IPS-18a (cell line): Measurements from ENCODE around the gene SMIM12.
"Not testable (repeated sequence)": the region's sequence is repeated elsewhere in the genome, so short reads cannot be mapped to it uniquely, and the experiment has no call there.

Source experiments
- H3K27ac ChIP-seq: one replicate; pipeline ENCODE4 v1.5.1; 2013; ENCODE audit warnings: low read length
- H3K27me3 ChIP-seq: one replicate; pipeline ENCODE4 v1.6.1; 2013; ENCODE audit warnings: mild to moderate bottlenecking, low read length; ENCODE audit not compliant: control insufficient read depth, insufficient read depth
- H3K36me3 ChIP-seq: one replicate; pipeline ENCODE4 v1.6.1; 2013; ENCODE audit warnings: low read depth, low read length; ENCODE audit not compliant: control insufficient read depth
- H3K4me1 ChIP-seq: one replicate; pipeline ENCODE4 v1.6.1; 2013; ENCODE audit warnings: low read depth, low read length; ENCODE audit not compliant: control insufficient read depth
- H3K4me3 ChIP-seq: one replicate; pipeline ENCODE4 v1.5.1; 2013; ENCODE audit warnings: low read length
- H3K9ac ChIP-seq: one replicate; pipeline ENCODE4 v1.6.1; 2013; ENCODE audit warnings: mild to moderate bottlenecking, low read length, moderate library complexity
- H3K9me3 ChIP-seq: one replicate; pipeline ENCODE4 v1.6.1; 2013; ENCODE audit warnings: low read depth, low read length; ENCODE audit not compliant: control insufficient read depth

SMIM12 gene

GRCh38 chr1:34816778-34817177, 42.8 kb downstream of the SMIM12 start:
- Histone ChIP-seq H3K27me3 (no peaks in the 10 kb centered on the region), H3K36me3 (no peaks in the 10 kb centered on the region), H3K4me1 (no peaks in the 10 kb centered on the region), H3K4me3 (no peak overlapping the region), H3K9ac (no peak overlapping the region), H3K9me3 (no peaks in the 10 kb centered on the region), H3K27ac (no peak overlapping the region)

- Histone ChIP-seq H3K27me3 (no peaks in the 10 kb centered on the region), H3K9me3 (no peaks in the 10 kb centered on the region), H3K4me3 (no peak overlapping the region), H3K27ac (no peak overlapping the region), H3K4me1 (no peaks in the 10 kb centered on the region), H3K36me3 (no peaks in the 10 kb centered on the region), H3K9ac (no peak overlapping the region)
Observed at GRCh38 chr1:34816332-34816731, 43.2 kb downstream of the SMIM12 start.

DNA sequence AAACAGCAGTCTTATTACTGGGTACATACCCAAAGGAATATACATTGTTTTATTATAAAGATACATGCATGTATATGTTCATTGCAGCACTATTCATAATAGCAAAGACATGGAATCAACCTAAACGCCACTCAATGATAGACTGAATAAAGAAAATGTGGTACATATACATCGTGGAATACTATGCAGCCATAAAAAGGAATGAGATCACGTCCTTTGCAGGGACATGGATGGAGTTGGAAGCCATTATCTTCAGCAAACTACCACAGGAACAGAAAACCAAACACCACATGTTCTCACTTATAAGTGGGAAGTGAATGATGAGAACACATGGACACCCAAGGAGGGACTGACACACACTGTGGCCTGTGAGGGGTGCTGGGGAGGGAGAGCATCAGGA, 48.8 kb downstream of the SMIM12 start:
- H3K4me3 ChIP-seq, H3K36me3 ChIP-seq, H3K9ac ChIP-seq, H3K27ac ChIP-seq, H3K4me1 ChIP-seq, H3K27me3 ChIP-seq, H3K9me3 ChIP-seq: not testable (repeated sequence)

DNA sequence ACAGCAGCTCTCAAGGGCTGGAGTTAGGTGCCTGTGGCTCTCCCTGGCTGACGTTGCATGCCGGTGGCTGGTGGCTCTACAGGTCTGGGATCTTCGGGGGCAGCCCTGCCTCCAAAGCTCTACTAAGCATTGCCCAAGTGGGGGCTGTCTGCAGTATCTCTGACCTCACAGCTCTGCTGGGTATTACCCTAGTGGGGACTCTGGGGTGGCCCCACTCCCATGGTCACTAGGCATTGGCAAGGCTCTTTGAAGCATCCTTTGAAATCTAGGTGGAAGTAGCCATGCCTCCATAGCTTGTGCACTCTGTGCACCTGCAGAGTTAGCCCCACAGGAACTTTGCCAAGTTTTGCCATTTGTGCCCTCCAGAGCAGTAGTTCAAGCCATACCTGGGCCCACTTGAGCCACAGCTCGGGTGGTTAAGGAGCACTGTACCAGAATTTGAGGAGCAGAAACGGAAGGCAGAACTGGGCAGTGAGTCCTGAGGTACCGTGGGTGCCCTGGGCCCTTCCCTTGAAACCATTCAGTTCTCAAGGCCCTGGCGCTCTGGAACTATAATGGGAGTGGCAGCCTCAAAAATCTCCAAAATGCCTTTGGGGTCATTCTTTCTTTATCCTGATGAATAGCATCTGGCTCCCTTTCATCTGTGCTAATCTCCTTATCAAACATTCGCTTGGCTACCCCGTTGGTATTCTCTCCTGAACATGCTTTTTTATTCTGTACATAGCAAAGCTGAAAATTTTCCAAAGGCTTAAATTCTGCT, 51.3 kb downstream of the SMIM12 start:
- no peak overlapping the region for H3K27ac ChIP-seq
- no peaks in the 10 kb centered on the region for H3K4me1 ChIP-seq
- H3K4me3 ChIP-seq: no peak overlapping the region
- H3K27me3 ChIP-seq: no peaks in the 10 kb centered on the region
- H3K9ac ChIP-seq: no peak overlapping the region
- H3K36me3 ChIP-seq: no peaks in the 10 kb centered on the region
- H3K9me3 ChIP-seq: no peaks in the 10 kb centered on the region

DNA sequence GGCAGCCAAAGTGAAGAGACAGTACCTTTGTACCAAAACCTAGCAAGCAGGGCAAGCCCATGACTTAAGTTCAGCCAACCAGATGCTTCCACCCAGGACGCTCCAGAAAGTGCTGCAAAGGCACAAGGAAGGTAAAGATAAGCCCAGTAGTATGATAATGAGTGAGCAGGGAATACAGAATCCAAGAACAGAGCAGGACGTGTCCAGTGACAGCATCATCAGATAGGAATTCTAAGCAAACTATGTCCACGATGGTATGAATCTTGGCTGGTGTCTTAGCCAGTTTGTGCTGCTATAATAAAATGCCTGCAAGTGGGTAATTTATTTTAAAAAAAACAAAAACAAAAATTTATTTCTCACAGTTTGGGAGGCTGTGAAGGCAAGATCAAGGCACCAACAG, 53.2 kb downstream of the SMIM12 start:
- no peaks in the 10 kb centered on the region for H3K4me1 ChIP-seq
- H3K9ac ChIP-seq: no peak overlapping the region
- no peak overlapping the region for H3K27ac ChIP-seq
- H3K27me3 ChIP-seq: no peaks in the 10 kb centered on the region
- H3K9me3 ChIP-seq: no peaks in the 10 kb centered on the region
- H3K4me3 ChIP-seq: no peak overlapping the region
- H3K36me3 ChIP-seq: no peaks in the 10 kb centered on the region

- H3K9ac ChIP-seq: no peak overlapping the region
Observed at GRCh38 chr1:34803770-34804169, 55.8 kb downstream of the SMIM12 start.

More at GRCh38 chr1:34803770-34804169, 55.8 kb downstream of the SMIM12 start:
- Histone ChIP-seq H3K4me3 (no peak overlapping the region), H3K36me3 (no peaks in the 10 kb centered on the region), H3K4me1 (no peaks in the 10 kb centered on the region), H3K27me3 (no peaks in the 10 kb centered on the region), H3K27ac (no peak overlapping the region), H3K9me3 (no peaks in the 10 kb centered on the region)
